GM23248 (cell line): ENCODE results near the gene NUDT16L1.

Source experiments
- EZH2 ChIP-seq: fragments of 200-600 bp; sonication (generic); IDR thresholded peaks from 2 replicates; pipeline ENCODE4 v1.6.1; 2018; ENCODE audit warnings: antibody characterized with exemption, mild to moderate bottlenecking; ENCODE audit not compliant: insufficient read depth, poor library complexity, severe bottlenecking
- EZH2phosphoT487 ChIP-seq: fragments of 200-600 bp; sonication (generic); IDR thresholded peaks from 2 replicates; pipeline ENCODE4 v1.6.1; 2018; ENCODE audit warnings: antibody characterized with exemption, moderate library complexity, mild to moderate bottlenecking, low read depth; ENCODE audit not compliant: insufficient read depth

- TF ChIP-seq EZH2: no peak
- no peak for TF ChIP-seq EZH2phosphoT487
Measured at GRCh38 chr16:4682084-4682591, 11.2 kb upstream of the NUDT16L1 start.
